Liver (tissue), 9 donors: ENCODE results near the gene SERPINA4. TPM values are rescaled to one million over a fixed set of nuclear protein-coding genes. Genes with fewer than 3 reads are reported as not detected.

Source experiments
- DNase-seq: peaks from one replicate; pipeline ENCODE4 v3.0.0-alpha.2; 2017; ENCODE audit warnings: low spot score
- H3K27ac ChIP-seq, 2 donors: one replicate each; pipeline ENCODE4 v1.7.0; 2013; ENCODE audit warnings: inconsistent platforms in 2 of 2, low read length in 2 of 2, control low read depth in 1 of 2, low read depth in 1 of 2, mild to moderate bottlenecking in 1 of 2
- H3K27me3 ChIP-seq, 4 donors: one replicate each; pipeline versions ENCODE4 v1.6.1 to v1.7.0; 2013; ENCODE audit warnings: low read length in 3 of 4, inconsistent platforms in 1 of 4, mild to moderate bottlenecking in 1 of 4, moderate library complexity in 1 of 4; ENCODE audit not compliant: control insufficient read depth in 4 of 4, insufficient read depth in 4 of 4
- H3K36me3 ChIP-seq, 4 donors: one replicate each; pipeline versions ENCODE4 v1.6.1 to v1.7.0; 2013; ENCODE audit warnings: low read length in 3 of 4, mild to moderate bottlenecking in 3 of 4, low read depth in 1 of 4, moderate library complexity in 1 of 4; ENCODE audit not compliant: control insufficient read depth in 4 of 4, insufficient read depth in 3 of 4
- H3K4me1 ChIP-seq, 4 donors: one replicate each; pipeline versions ENCODE4 v1.6.1 to v1.7.0; 2013; ENCODE audit warnings: low read length in 3 of 4, mild to moderate bottlenecking in 3 of 4, moderate library complexity in 1 of 4; ENCODE audit not compliant: control insufficient read depth in 4 of 4, insufficient read depth in 4 of 4
- H3K4me3 ChIP-seq, 3 donors: one replicate each; pipeline versions ENCODE4 v1.6.1 to v1.7.0; 2013; ENCODE audit warnings: low read length in 3 of 3, control low read depth in 1 of 3, low read depth in 1 of 3, mild to moderate bottlenecking in 1 of 3
- H3K9ac ChIP-seq, 2 donors: one replicate each; pipeline ENCODE4 v1.7.0; 2013; ENCODE audit warnings: low read length in 2 of 2, mild to moderate bottlenecking in 2 of 2, moderate library complexity in 2 of 2, control low read depth in 1 of 2, low read depth in 1 of 2
- H3K9me3 ChIP-seq, 4 donors: one replicate each; pipeline versions ENCODE4 v1.6.1 to v1.7.0; 2013; ENCODE audit warnings: low read length in 3 of 4; ENCODE audit not compliant: control insufficient read depth in 4 of 4
- EGR1 ChIP-seq, 2 donors: IDR thresholded peaks; 2 replicates each; pipeline ENCODE4 v1.6.1; 2016 to 2018; ENCODE audit warnings: antibody characterized with exemption in 2 of 2, low read depth in 2 of 2
- FOXA1 ChIP-seq: IDR thresholded peaks from 2 replicates; pipeline ENCODE4 v1.6.1; 2016; ENCODE audit warnings: antibody characterized with exemption
- FOXA2 ChIP-seq: IDR thresholded peaks from 2 replicates; pipeline ENCODE4 v1.6.1; 2016; ENCODE audit warnings: antibody characterized with exemption
- GABPA ChIP-seq, 2 donors: IDR thresholded peaks in 1 of 2; conservative IDR thresholded peaks in 1 of 2; 2 replicates each; pipeline ENCODE4 v1.6.1; 2016; ENCODE audit warnings: antibody characterized with exemption in 2 of 2, mild to moderate bottlenecking in 1 of 2, moderate library complexity in 1 of 2
- HNF4A ChIP-seq, 2 donors: conservative IDR thresholded peaks; 2 replicates each; pipeline ENCODE4 v1.6.1; 2016; ENCODE audit warnings: antibody characterized with exemption in 2 of 2, mild to moderate bottlenecking in 2 of 2
- HNF4G ChIP-seq: IDR thresholded peaks from 2 replicates; pipeline ENCODE4 v1.6.1; 2016; ENCODE audit warnings: antibody characterized with exemption
- MAX ChIP-seq: IDR thresholded peaks from 2 replicates; pipeline ENCODE4 v1.6.1; 2016; ENCODE audit warnings: antibody characterized with exemption
- RAD21 ChIP-seq, 2 donors: IDR thresholded peaks; 2 replicates each; pipeline ENCODE4 v1.6.1; 2016; ENCODE audit warnings: antibody characterized with exemption in 2 of 2, mild to moderate bottlenecking in 2 of 2
- SP1 ChIP-seq: IDR thresholded peaks from 2 replicates; pipeline ENCODE4 v1.6.1; 2018; ENCODE audit warnings: antibody characterized with exemption, mild to moderate bottlenecking
- TAF1 ChIP-seq: conservative IDR thresholded peaks from 2 replicates; pipeline ENCODE4 v1.6.1; 2016; ENCODE audit warnings: antibody characterized with exemption, mild to moderate bottlenecking
- WGBS: extraction: QIAGEN DNeasy Blood & Tissue Kit; methylation state at CpG from one replicate; pipeline ENCODE4 v1.1.7; 2013; 5-methylcytosine and 5-hydroxymethylcytosine counted together
- polyA plus RNA-seq, 2 donors: library from polyadenylated mRNA; stranded (reverse) in 1 of 2; unstranded in 1 of 2; fragments of 200-250 nt in 1 of 2; fragments of >200 nt in 1 of 2; fragmentation: Nextera tagmentation in 1 of 2; extraction: Ambion mirVana in 1 of 2; gene quantifications; one replicate each; pipeline versions ENCODE4 v1.2.1 to v1.2.3, GENCODE V29; 2013 to 2015
- total RNA-seq, 2 donors: library from RNA; depleted of rRNA; stranded (reverse); fragments of >200 nt; gene quantifications; one replicate each; pipeline ENCODE4 v1.2.3, GENCODE V29; 2014
- TF ChIP-seq, protein P1 (sequence below): fragments of 150-350 bp; IDR thresholded peaks from 2 replicates; pipeline ENCODE4 v1.5.1; 2017; ENCODE audit warnings: improper control_type of control experiment, low read depth, low read length; ENCODE audit not compliant: missing input control
- TF ChIP-seq, protein P2 (sequence below): IDR thresholded peaks from 2 replicates; pipeline ENCODE4 v1.6.1; 2016; ENCODE audit warnings: antibody characterized with exemption
- TF ChIP-seq, protein P3 (sequence below): IDR thresholded peaks from 2 replicates; pipeline ENCODE4 v1.6.1; 2016; ENCODE audit warnings: antibody characterized with exemption, mild to moderate bottlenecking
- TF ChIP-seq, protein P4 (sequence below): IDR thresholded peaks from 2 replicates; pipeline ENCODE4 v1.6.1; 2016; ENCODE audit warnings: antibody characterized with exemption
- donor health status: healthy.
- donor health status: healthy.
- donor health status: healthy.
- donor health status: healthy.
- donor health status: healthy.

The SERPINA4 gene
- total and polyA plus RNA-seq, 4 donors: 50.5 to 150 (median 74.0) TPM

GRCh38 chr14:94514351-94514750, 46.9 kb upstream of the SERPINA4 start:
- H3K9me3 ChIP-seq: no peaks in the 10 kb centered on the region
- DNase-seq: no peak
- no peak for TF ChIP-seq TAF1
- no peak for TF ChIP-seq FOXA1
- TF ChIP-seq, protein P1, sequence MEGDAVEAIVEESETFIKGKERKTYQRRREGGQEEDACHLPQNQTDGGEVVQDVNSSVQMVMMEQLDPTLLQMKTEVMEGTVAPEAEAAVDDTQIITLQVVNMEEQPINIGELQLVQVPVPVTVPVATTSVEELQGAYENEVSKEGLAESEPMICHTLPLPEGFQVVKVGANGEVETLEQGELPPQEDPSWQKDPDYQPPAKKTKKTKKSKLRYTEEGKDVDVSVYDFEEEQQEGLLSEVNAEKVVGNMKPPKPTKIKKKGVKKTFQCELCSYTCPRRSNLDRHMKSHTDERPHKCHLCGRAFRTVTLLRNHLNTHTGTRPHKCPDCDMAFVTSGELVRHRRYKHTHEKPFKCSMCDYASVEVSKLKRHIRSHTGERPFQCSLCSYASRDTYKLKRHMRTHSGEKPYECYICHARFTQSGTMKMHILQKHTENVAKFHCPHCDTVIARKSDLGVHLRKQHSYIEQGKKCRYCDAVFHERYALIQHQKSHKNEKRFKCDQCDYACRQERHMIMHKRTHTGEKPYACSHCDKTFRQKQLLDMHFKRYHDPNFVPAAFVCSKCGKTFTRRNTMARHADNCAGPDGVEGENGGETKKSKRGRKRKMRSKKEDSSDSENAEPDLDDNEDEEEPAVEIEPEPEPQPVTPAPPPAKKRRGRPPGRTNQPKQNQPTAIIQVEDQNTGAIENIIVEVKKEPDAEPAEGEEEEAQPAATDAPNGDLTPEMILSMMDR: no peak
- TF ChIP-seq, protein P2, sequence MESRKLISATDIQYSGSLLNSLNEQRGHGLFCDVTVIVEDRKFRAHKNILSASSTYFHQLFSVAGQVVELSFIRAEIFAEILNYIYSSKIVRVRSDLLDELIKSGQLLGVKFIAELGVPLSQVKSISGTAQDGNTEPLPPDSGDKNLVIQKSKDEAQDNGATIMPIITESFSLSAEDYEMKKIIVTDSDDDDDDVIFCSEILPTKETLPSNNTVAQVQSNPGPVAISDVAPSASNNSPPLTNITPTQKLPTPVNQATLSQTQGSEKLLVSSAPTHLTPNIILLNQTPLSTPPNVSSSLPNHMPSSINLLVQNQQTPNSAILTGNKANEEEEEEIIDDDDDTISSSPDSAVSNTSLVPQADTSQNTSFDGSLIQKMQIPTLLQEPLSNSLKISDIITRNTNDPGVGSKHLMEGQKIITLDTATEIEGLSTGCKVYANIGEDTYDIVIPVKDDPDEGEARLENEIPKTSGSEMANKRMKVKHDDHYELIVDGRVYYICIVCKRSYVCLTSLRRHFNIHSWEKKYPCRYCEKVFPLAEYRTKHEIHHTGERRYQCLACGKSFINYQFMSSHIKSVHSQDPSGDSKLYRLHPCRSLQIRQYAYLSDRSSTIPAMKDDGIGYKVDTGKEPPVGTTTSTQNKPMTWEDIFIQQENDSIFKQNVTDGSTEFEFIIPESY: no peak
- TF ChIP-seq HNF4G: no peak
- no peak for TF ChIP-seq SP1
- no peak for TF ChIP-seq HNF4A (conservative IDR thresholded peaks at IDR 0.05)
- TF ChIP-seq GABPA (IDR thresholded peaks at IDR 0.05 in 1 of 2, conservative IDR thresholded peaks at IDR 0.05 in 1 of 2): no peak
- peaks cover 0 to 8% (median 4%) of the 10 kb centered on the region in 4 donors for H3K4me1 ChIP-seq
- 75% methylated on average over 7 of the region's 7 CpGs for WGBS
- no peak overlapping the region for H3K9ac ChIP-seq
- no peak overlapping the region for H3K27ac ChIP-seq
- no peak overlapping the region for H3K4me3 ChIP-seq
- H3K36me3 ChIP-seq: no peaks in the 10 kb centered on the region
- no peaks in the 10 kb centered on the region for H3K27me3 ChIP-seq

DNA sequence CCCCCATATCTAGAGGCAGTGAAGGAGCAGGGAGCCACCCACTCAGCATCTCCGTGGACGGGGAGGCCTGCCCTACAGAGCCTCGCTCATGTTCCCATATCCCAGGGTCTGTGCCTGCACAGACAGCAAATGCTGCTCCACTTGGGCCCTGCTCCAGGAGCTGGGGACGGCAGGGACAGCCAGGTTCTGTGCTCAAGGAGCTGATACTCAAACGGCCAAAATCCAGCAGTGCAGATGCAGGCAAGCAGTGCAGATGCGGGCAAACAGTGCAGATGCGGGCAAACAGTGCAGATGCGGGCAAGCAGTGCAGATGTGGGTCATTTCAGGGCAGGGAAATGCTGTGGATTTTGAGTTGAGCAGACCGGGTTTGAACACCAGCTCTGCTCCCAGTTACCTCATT, 45.8 kb upstream of the SERPINA4 start:
- no peak overlapping the region for H3K4me3 ChIP-seq
- no peak overlapping the region for H3K9ac ChIP-seq
- H3K27ac ChIP-seq: no peak overlapping the region
- DNase-seq: no peak
- H3K9me3 ChIP-seq: no peaks in the 10 kb centered on the region
- WGBS: 87% methylated on average over 9 of the region's 9 CpGs
- no peaks in the 10 kb centered on the region for H3K36me3 ChIP-seq
- no peak for TF ChIP-seq RAD21 (IDR thresholded peaks at IDR 0.05)
- TF ChIP-seq GABPA (IDR thresholded peaks at IDR 0.05 in 1 of 2, conservative IDR thresholded peaks at IDR 0.05 in 1 of 2): no peak
- TF ChIP-seq FOXA2: no peak
- TF ChIP-seq MAX: no peak
- TF ChIP-seq, protein P1: no peak
- no peak for TF ChIP-seq HNF4G
- no peak for TF ChIP-seq EGR1 (IDR thresholded peaks at IDR 0.05; ENCODE audit: low read depth in 2 of 2)
- TF ChIP-seq SP1: no peak
- TF ChIP-seq TAF1: no peak
- TF ChIP-seq, protein P3, sequence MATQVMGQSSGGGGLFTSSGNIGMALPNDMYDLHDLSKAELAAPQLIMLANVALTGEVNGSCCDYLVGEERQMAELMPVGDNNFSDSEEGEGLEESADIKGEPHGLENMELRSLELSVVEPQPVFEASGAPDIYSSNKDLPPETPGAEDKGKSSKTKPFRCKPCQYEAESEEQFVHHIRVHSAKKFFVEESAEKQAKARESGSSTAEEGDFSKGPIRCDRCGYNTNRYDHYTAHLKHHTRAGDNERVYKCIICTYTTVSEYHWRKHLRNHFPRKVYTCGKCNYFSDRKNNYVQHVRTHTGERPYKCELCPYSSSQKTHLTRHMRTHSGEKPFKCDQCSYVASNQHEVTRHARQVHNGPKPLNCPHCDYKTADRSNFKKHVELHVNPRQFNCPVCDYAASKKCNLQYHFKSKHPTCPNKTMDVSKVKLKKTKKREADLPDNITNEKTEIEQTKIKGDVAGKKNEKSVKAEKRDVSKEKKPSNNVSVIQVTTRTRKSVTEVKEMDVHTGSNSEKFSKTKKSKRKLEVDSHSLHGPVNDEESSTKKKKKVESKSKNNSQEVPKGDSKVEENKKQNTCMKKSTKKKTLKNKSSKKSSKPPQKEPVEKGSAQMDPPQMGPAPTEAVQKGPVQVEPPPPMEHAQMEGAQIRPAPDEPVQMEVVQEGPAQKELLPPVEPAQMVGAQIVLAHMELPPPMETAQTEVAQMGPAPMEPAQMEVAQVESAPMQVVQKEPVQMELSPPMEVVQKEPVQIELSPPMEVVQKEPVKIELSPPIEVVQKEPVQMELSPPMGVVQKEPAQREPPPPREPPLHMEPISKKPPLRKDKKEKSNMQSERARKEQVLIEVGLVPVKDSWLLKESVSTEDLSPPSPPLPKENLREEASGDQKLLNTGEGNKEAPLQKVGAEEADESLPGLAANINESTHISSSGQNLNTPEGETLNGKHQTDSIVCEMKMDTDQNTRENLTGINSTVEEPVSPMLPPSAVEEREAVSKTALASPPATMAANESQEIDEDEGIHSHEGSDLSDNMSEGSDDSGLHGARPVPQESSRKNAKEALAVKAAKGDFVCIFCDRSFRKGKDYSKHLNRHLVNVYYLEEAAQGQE: no peak
- no peak for TF ChIP-seq FOXA1
- TF ChIP-seq, protein P4, sequence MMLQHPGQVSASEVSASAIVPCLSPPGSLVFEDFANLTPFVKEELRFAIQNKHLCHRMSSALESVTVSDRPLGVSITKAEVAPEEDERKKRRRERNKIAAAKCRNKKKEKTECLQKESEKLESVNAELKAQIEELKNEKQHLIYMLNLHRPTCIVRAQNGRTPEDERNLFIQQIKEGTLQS: no peak
- peaks cover 0 to 8% (median 4%) of the 10 kb centered on the region in 4 donors for H3K4me1 ChIP-seq
- no peaks in the 10 kb centered on the region for H3K27me3 ChIP-seq
